ENCODE measurements around the gene GRK1. TPM values are rescaled to one million over a fixed set of nuclear protein-coding genes. Genes with fewer than 3 reads are reported as not detected.

GRK1 gene
- total RNA-seq, 4 donors from 2014 or later = not detected

DNA sequence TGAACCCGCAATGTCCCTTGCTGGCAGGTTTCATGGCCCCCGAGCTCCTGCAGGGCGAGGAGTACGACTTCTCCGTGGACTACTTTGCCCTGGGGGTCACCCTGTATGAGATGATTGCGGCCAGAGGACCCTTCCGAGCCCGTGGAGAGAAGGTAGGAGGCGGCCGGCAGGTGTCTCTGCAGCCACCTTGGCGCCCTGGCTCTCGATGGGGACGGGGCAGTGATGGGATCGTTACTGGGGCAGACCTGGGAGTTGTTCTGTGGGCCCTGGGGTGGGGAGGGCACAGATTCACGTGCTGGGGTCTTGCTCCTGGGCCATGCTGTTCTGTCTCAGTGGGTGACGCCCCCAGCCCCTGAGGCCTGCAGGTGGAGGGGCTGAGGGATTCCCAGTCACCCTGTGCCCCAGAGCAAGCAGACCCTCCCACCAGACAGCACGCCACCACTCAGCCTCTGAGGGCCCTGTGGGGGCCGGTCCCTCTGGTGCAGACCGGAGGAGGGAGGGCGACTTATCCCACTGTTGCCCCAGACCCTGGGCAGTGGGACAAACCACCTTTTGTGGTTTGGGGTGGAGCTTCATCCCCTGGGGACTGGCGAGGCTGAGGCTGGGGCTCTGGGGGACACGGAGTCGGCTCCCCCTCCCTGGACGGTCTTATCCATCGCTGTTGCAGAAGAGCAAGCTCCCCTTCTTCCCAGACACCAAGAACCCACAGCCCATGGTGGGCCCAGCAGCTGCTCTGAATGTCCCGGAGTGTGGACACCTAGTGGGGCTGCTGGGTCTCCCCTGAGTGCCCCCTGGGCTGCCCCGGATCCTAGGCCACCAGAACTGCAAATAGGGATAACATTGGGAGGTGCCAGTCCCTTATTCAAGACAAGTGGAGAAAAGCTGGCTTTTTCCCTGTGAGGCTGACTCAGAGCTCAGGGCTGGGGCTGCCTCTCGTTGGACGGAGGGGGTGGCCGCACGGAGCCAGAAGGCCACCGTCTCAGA, 64.5 kb downstream of the GRK1 start:
- DNase-seq (ENCODE audit: low spot score in 2 of 2) = no peak
- H3K27me3 ChIP-seq = peaks cover 26% of the 10 kb centered on the region
- no peaks in the 10 kb centered on the region for H3K9me3 ChIP-seq
- TF ChIP-seq POLR2A (IDR thresholded peaks at IDR 0.05) (no peak), POLR2AphosphoS5 (IDR thresholded peaks at IDR 0.05) (no peak), EP300 (IDR thresholded peaks at IDR 0.05) (no peak), CTCF (IDR thresholded peaks at IDR 0.05) (no peak)
- WGBS = 79% methylated on average over 12 of the region's 32 CpGs
- no peaks in the 10 kb centered on the region for H3K36me3 ChIP-seq
- no peak overlapping the region for H3K27ac ChIP-seq
- peaks cover 10% of the 10 kb centered on the region for H3K4me1 ChIP-seq
- no peak overlapping the region for H3K4me3 ChIP-seq

DNA sequence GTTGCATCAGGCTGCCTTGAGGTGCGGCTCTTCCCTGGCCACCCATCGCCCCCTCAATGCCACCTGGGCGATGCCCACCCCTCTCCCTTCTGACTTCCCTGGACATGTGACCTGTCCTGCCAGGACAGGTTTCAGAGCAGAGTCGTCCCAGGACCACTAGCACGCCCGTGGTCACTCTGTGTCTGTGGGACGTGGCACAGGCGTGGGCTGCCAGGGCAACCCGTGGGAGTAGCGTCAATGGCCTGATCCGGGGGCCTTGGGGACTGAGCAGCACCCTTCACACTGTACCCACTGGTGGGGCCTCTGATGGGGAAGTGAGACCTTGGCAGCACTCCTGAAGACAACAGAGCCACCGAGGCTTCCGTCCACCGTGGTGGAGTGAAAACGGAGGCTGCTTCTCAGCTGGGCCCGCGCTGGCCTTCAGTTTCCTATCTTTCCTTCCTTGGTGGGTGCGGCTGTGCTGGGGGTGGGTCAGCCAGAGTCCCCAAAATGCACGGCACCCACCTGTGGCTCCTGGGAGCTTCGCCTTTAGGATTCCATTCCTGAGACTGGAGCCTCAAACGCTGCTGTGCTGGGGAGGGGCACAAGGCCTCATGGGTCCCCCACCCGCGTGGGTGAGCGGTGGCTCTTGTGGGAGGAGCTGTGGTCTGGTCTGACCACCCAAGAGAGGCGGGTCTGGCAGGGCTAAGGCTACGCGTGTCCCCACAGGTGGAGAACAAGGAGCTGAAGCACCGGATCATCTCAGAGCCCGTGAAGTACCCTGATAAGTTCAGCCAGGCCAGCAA, 65.3 kb downstream of the GRK1 start:
- Histone ChIP-seq H3K27ac (no peak overlapping the region), H3K36me3 (no peaks in the 10 kb centered on the region), H3K4me1 (peaks cover 7% of the 10 kb centered on the region), H3K9me3 (no peaks in the 10 kb centered on the region), H3K4me3 (no peak overlapping the region), H3K27me3 (peaks cover 26% of the 10 kb centered on the region)
- DNase-seq (ENCODE audit: low spot score in 2 of 2) = no peak
- TF ChIP-seq POLR2AphosphoS5 (IDR thresholded peaks at IDR 0.05) = no peak
- TF ChIP-seq EP300 (IDR thresholded peaks at IDR 0.05) = no peak
- no peak for TF ChIP-seq CTCF (IDR thresholded peaks at IDR 0.05)
- TF ChIP-seq POLR2A (IDR thresholded peaks at IDR 0.05) = no peak
- WGBS = 84% methylated on average over 21 of the region's 29 CpGs

DNA sequence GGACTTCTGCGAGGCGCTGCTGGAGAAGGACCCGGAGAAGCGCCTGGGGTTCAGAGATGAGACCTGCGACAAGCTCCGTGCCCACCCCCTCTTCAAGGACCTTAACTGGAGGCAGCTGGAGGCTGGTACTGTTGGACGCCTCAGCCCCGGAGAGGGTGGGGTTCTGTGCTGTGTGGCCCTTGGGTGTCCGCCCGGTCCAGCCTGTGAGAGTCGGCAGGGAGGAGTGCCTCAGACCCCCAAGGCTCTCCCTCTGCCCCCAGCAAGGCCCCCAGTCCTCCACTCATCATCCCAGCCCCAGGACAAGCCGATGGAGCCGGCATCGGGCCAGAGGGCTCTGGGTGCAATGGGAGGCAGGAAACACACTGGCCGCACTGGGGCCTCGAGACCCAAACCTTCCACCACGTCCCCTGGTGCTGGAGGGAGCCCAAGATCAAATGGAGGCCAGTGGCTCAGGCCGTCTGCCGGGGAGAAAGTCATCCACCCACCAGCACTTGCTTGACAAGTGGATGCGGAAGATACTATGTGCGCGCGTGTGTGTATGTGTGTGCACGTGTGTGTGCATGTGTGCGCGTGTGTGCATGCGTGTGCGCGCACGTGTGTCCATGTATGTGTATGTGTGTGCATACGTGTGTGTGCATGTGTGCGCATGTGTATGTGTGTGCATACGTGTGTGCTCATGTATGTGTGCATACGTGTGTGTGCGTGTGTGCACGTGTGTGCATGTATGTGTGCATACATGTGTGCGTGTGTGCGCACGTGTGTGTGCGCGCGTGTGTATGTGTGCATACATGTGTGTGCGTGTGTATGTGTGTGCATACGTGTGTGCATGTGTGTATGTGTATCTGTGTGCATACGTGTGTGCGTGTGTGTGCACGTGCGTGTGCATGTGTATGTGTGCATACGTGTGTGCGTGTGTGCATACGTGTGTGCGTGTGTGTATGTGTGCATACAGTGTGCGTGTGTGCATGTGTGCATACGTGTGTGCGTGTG, 66.2 kb downstream of the GRK1 start:
- no peaks in the 10 kb centered on the region for H3K36me3 ChIP-seq
- no peak overlapping the region for H3K27ac ChIP-seq
- peaks cover 7% of the 10 kb centered on the region for H3K4me1 ChIP-seq
- H3K9me3 ChIP-seq = no peaks in the 10 kb centered on the region
- TF ChIP-seq POLR2A (IDR thresholded peaks at IDR 0.05) (no peak), EP300 (IDR thresholded peaks at IDR 0.05) (no peak), POLR2AphosphoS5 (IDR thresholded peaks at IDR 0.05) (no peak), CTCF (IDR thresholded peaks at IDR 0.05) (no peak)
- 87% methylated on average over 46 of the region's 55 CpGs for WGBS
- peaks cover 26% of the 10 kb centered on the region for H3K27me3 ChIP-seq
- no peak overlapping the region for H3K4me3 ChIP-seq
- DNase-seq (ENCODE audit: low spot score in 2 of 2) = no peak

DNA sequence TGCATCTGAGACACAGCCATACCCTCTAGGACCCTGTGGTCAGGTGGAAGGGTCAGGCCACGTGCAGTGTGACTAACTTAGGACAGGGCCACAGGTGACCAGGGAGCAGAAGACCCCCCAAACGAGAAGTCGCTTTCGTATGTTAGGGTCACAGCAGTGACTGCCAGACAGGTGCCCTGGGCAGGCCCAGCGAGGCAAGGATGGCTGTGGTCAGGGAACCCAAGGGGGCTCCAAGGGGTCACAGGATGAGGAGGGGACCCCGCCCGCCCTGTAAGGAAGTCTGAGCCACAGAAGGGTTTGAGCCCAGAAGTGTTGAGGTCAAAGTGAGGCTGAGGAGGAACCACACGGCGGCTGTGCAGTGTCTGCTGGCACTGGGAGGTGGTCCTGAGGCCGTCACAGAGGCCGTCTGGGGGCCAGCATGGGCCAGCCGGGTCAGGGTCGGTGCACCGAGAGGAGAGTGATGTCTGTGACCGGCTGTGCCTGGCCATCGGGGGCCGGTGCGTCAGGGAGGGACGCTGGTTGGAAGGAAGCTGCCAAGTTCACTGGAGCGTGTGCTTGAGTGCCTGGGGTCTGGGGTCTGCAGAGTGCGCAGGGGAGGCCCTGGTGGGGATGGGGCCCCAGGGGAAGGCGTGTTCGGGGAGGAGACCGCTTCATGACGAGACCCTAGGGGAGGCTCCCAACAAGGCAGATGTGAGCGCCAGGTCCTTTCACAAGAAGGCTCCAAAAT, 67.2 kb downstream of the GRK1 start:
- Histone ChIP-seq H3K4me3 (no peak overlapping the region), H3K36me3 (no peaks in the 10 kb centered on the region), H3K27ac (no peak overlapping the region), H3K4me1 (peaks cover 7% of the 10 kb centered on the region), H3K27me3 (peaks cover 25% of the 10 kb centered on the region), H3K9me3 (no peaks in the 10 kb centered on the region)
- DNase-seq (ENCODE audit: low spot score in 2 of 2) = no peak
- TF ChIP-seq POLR2A (IDR thresholded peaks at IDR 0.05) (no peak), CTCF (IDR thresholded peaks at IDR 0.05) (no peak), POLR2AphosphoS5 (IDR thresholded peaks at IDR 0.05) (no peak), EP300 (IDR thresholded peaks at IDR 0.05) (no peak)
- 80% methylated on average over 15 of the region's 26 CpGs for WGBS
